Measurements from ENCODE around the gene EVPL. TPM values are rescaled to one million over a fixed set of nuclear protein-coding genes. Genes with fewer than 3 reads are reported as not detected.

Gene EVPL
- total RNA-seq, 1 experiment from 2014 or later, result 36.4 TPM

DNA sequence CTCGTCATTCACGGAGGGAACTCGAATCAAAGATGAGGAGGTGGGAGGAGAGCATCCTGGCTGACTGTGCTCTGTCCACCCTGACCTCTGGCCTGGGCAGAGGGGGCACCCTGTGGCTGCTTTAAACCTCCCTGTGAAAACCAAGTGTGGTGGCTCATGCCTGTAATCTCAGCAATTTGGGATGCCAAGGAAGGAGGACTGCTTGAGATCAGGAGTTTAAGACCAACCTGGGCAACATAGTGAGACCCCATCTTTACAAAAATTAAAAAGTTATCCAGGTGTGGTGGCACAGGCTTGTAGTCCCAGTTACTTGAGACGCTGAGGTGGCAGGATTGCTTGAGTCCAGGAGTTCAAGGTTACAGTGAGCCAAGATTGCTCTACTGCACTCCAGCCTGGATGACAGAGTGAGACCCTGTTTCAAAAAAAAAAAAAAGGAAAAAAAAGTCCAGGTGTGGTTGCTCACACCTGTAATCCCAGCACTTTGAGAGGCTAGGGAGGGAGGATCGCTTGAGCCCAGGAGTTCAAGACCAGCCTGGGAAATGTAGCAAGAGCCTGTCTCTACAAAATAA lies 32.2 kb downstream of the EVPL start:
- TF ChIP-seq CTCF (IDR thresholded peaks at IDR 0.05), result no peak
- no peak for TF ChIP-seq SIN3A (IDR thresholded peaks at IDR 0.05; ENCODE audit: borderline replicate concordance, insufficient read depth, low read depth, low read length)
- no peak for TF ChIP-seq REST (IDR thresholded peaks at IDR 0.05; ENCODE audit: insufficient read depth in 1 of 2, low read depth in 2 of 2, low read length in 1 of 2)
- no peak for TF ChIP-seq POLR2AphosphoS5 (IDR thresholded peaks at IDR 0.05; ENCODE audit: low read depth, low read length)
- TF ChIP-seq TCF7L2 (IDR thresholded peaks at IDR 0.05; ENCODE audit: low read depth, low read length), result no peak
- in situ Hi-C loops (cut with HindIII; ENCODE audit: low pct_unique_long_range_greater_than_20kb, low sequenced_read_pairs) (no loop called here), intact Hi-C loops (cut with micrococcal nuclease; ENCODE audit: unreplicated experiment) (no loop called here)
- Histone ChIP-seq H3K4me3 (ENCODE audit: low read depth in 2 of 2, low read length in 2 of 2) (no peak overlapping the region), H3K36me3 (ENCODE audit: control insufficient read depth, insufficient read depth, low read length) (no peaks in the 10 kb centered on the region), H3K27me3 (ENCODE audit: control insufficient read depth, insufficient read depth, low read length) (no peaks in the 10 kb centered on the region), H3K27ac (ENCODE audit: low read length) (no peak overlapping the region), H3K4me1 (ENCODE audit: control insufficient read depth, insufficient read depth, low read length) (0 out of 2 replicates have a peak, but pooled peaks cover 3% of the 10 kb centered on the region), H3K9me3 (ENCODE audit: control insufficient read depth, insufficient read depth, low read depth, low read length) (no peaks in the 10 kb centered on the region)
- ChIA-PET POLR2A (no interaction called here), CTCF (no interaction called here)
- BruUV-seq (replicated peaks), result no TSS peak
- no peak for ATAC-seq
- DNase-seq (ENCODE audit: low read depth, low spot score), result no peak

GRCh38 chr17:75991396-75991795 lies 35.7 kb downstream of the EVPL start:
- no peaks in the 10 kb centered on the region for H3K9me3 ChIP-seq (ENCODE audit: control insufficient read depth, insufficient read depth, low read depth, low read length)
- H3K27ac ChIP-seq (ENCODE audit: low read length), result no peak overlapping the region
- no peak overlapping the region for H3K4me3 ChIP-seq (ENCODE audit: low read depth in 2 of 2, low read length in 2 of 2)
- POLR2A ChIA-PET, result interaction anchor here (0.7 kb wide), 1 partner anchor 11 kb away, joined by 4 read pairs; no protein-coding TSS in a partner anchor
- no peaks in the 10 kb centered on the region for H3K36me3 ChIP-seq (ENCODE audit: control insufficient read depth, insufficient read depth, low read length)
- intact Hi-C loops (cut with micrococcal nuclease; ENCODE audit: unreplicated experiment) (no loop called here), in situ Hi-C loops (cut with HindIII; ENCODE audit: low pct_unique_long_range_greater_than_20kb, low sequenced_read_pairs) (no loop called here)
- DNase-seq (ENCODE audit: low read depth, low spot score), result no peak
- ATAC-seq, result no peak
- CTCF ChIA-PET, result interaction anchor here (0.7 kb wide), 1 partner anchor 86 kb away, joined by 5 read pairs; no protein-coding TSS in a partner anchor
- TF ChIP-seq REST (IDR thresholded peaks at IDR 0.05; ENCODE audit: insufficient read depth in 1 of 2, low read depth in 2 of 2, low read length in 1 of 2) (no peak), POLR2AphosphoS5 (IDR thresholded peaks at IDR 0.05; ENCODE audit: low read depth, low read length) (no peak), CTCF (IDR thresholded peaks at IDR 0.05) (no peak), TCF7L2 (IDR thresholded peaks at IDR 0.05; ENCODE audit: low read depth, low read length) (no peak), SIN3A (IDR thresholded peaks at IDR 0.05; ENCODE audit: borderline replicate concordance, insufficient read depth, low read depth, low read length) (no peak)
- no peaks in the 10 kb centered on the region for H3K4me1 ChIP-seq (ENCODE audit: control insufficient read depth, insufficient read depth, low read length)
- BruUV-seq (replicated peaks), result no TSS peak
- H3K27me3 ChIP-seq (ENCODE audit: control insufficient read depth, insufficient read depth, low read length), result no peaks in the 10 kb centered on the region
